ENCODE results near the gene INTS11. TPM values are rescaled to one million over a fixed set of nuclear protein-coding genes. Genes with fewer than 3 reads are reported as not detected.

INTS11 gene
- total and polyA plus RNA-seq, 2 of the 13 experiments (the other 11 are each of a cell fraction or from before 2014, with no cell fraction given) = 52.8 to 94.8 TPM

GRCh38 chr1:1272341-1273208 lies 51.9 kb downstream of the INTS11 start (continued):
- TF ChIP-seq ZNF264 (CRISPR knock-in tag; IDR thresholded peaks at IDR 0.05) = no peak
- no peak for TF ChIP-seq ZNF576 (CRISPR knock-in tag; IDR thresholded peaks at IDR 0.05)
- TF ChIP-seq HDAC1 (CRISPR knock-in tag; IDR thresholded peaks at IDR 0.05) = 0 out of 2 replicates have a peak, but pooled peaks have one; percentile 11
- no peak for TF ChIP-seq MAFF (IDR thresholded peaks at IDR 0.05; ENCODE audit: low read depth, low read length)
- TF ChIP-seq EEA1 (CRISPR knock-in tag; IDR thresholded peaks at IDR 0.05; ENCODE audit: borderline replicate concordance) = no peak
- TF ChIP-seq ZNF569 (CRISPR knock-in tag; IDR thresholded peaks at IDR 0.05; ENCODE audit: borderline replicate concordance) = no peak
- TF ChIP-seq RBFOX2 (IDR thresholded peaks at IDR 0.05; ENCODE audit: low read depth, low read length) = peak; percentile 14; the same call in 1 of the 2 replicates
- peak; percentile 16; the same call in 1 of the 2 replicates for TF ChIP-seq KDM5B (CRISPR knock-in tag; IDR thresholded peaks at IDR 0.05; ENCODE audit: borderline replicate concordance)
- no peak for TF ChIP-seq ZFP36L2 (CRISPR knock-in tag; IDR thresholded peaks at IDR 0.05)
- peak; percentile 56; the same call in 1 of the 2 replicates for TF ChIP-seq DNMT1 (CRISPR knock-in tag; IDR thresholded peaks at IDR 0.05)
- no peak for TF ChIP-seq ESRRA (CRISPR knock-in tag; IDR thresholded peaks at IDR 0.05; ENCODE audit: low read depth)
- 0 out of 2 replicates have a peak, but pooled peaks have one; percentile 9 for TF ChIP-seq BCL6 (CRISPR knock-in tag; IDR thresholded peaks at IDR 0.05)
- no peak for TF ChIP-seq PHF20 (CRISPR knock-in tag; IDR thresholded peaks at IDR 0.05)
- 0 out of 2 replicates have a peak, but pooled peaks have one; percentile 7 for TF ChIP-seq FOSL1 (CRISPR knock-in tag; IDR thresholded peaks at IDR 0.05; ENCODE audit: borderline replicate concordance)
- TF ChIP-seq SMAD9 (CRISPR knock-in tag; IDR thresholded peaks at IDR 0.05) = no peak
- TF ChIP-seq JDP2 (CRISPR knock-in tag; IDR thresholded peaks at IDR 0.05; ENCODE audit: borderline replicate concordance) = no peak
- 0 out of 2 replicates have a peak, but pooled peaks have one; percentile 22 for TF ChIP-seq HNRNPL (IDR thresholded peaks at IDR 0.05; ENCODE audit: low read depth, low read length)
- TF ChIP-seq ZNF687 (CRISPR knock-in tag; IDR thresholded peaks at IDR 0.05) = peak; percentile 21; the same call in 1 of the 2 replicates
- TF ChIP-seq ZNF737 (CRISPR knock-in tag; IDR thresholded peaks at IDR 0.05; ENCODE audit: borderline replicate concordance) = 0 out of 2 replicates have a peak, but pooled peaks have one; percentile 25
- TF ChIP-seq HOXA5 (CRISPR knock-in tag; IDR thresholded peaks at IDR 0.05) = no peak; the same call in 1 of the 2 replicates
- TF ChIP-seq HNRNPUL1 (IDR thresholded peaks at IDR 0.05; ENCODE audit: low read depth, low read length) = no peak
- TF ChIP-seq ZNF552 (CRISPR knock-in tag; IDR thresholded peaks at IDR 0.05; ENCODE audit: borderline replicate concordance) = no peak
- no peak for TF ChIP-seq TRIM22 (IDR thresholded peaks at IDR 0.05)
- TF ChIP-seq MEIS1 (CRISPR knock-in tag; IDR thresholded peaks at IDR 0.05; ENCODE audit: borderline replicate concordance) = peak; percentile 69; the same call in 1 of the 2 replicates
- no peak for TF ChIP-seq ADNP (CRISPR knock-in tag; IDR thresholded peaks at IDR 0.05)
